NCI-H2107 treated with DMSO at 0.1 percent for 48 hours (cell line): ENCODE results near the gene SLC5A5.
"Not testable (repeated sequence)": the region's sequence is repeated elsewhere in the genome, so short reads cannot be mapped to it uniquely, and the experiment has no call there.

ENCODE experiments used
- DNase-seq: peaks from one replicate; lab custom pipeline; 2025; ENCODE audit not compliant: unreplicated experiment; lab: John Stamatoyannopoulos, UW

The SLC5A5 gene

DNA sequence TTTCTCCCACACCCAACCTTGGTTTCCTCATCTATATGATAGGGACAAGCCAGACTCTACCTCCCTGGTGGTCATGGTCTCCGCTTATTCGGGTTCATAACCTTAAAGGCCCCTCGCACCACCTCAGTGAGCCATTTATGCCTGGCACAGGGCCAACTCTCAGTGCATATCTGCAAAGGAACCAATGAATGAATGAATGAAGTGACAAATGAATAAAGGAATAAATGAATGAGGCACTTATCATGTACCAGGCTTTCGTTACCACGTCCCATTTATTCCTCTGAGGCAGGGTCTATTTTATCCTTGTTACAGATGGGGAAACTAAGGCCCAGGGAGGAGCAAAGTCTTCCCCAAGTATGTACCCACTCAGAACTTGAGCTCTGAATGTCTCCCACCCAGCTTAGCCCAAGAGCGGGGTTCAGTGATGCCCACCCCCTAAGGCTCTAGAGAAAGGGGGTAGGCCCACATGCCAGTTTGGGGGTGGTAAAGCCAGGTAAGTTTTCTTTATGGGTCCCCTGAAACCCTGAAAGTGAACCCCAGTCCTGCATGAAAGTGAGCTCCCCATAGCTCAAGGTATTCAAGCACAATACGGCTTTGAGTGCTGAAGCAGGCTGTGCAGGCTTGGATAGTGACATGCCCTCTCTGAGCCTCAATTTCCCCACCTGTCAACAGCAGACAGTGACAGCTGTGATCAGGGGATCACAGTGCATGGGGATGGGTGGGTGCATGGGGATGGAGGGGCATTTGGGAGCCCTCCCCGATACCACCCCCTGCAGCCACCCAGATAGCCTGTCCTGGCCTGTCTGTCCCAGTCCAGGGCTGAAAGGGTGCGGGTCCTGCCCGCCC, 490 bp upstream of the SLC5A5 start:
- DNase-seq = no peak

DNA sequence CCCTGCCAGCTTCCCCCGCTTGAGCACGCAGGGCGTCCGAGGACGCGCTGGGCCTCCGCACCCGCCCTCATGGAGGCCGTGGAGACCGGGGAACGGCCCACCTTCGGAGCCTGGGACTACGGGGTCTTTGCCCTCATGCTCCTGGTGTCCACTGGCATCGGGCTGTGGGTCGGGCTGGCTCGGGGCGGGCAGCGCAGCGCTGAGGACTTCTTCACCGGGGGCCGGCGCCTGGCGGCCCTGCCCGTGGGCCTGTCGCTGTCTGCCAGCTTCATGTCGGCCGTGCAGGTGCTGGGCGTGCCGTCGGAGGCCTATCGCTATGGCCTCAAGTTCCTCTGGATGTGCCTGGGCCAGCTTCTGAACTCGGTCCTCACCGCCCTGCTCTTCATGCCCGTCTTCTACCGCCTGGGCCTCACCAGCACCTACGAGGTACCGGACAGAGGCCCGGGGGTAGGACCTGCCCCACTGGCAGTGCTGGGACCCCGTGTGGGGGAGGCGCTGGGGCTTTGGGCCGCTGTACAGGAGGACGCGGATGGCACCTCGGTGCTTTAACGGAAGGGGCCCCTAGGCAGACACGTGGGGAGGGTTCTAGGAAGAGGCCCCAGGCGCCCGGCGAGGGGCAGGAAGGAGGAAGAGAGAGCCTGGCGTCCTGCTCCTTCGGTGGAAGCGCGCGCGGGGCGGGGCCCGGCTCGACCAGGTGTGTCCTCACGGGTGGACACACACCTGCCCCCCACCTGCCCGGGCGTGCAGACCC, 681 bp downstream of the SLC5A5 start:
- no peak for DNase-seq

DNA sequence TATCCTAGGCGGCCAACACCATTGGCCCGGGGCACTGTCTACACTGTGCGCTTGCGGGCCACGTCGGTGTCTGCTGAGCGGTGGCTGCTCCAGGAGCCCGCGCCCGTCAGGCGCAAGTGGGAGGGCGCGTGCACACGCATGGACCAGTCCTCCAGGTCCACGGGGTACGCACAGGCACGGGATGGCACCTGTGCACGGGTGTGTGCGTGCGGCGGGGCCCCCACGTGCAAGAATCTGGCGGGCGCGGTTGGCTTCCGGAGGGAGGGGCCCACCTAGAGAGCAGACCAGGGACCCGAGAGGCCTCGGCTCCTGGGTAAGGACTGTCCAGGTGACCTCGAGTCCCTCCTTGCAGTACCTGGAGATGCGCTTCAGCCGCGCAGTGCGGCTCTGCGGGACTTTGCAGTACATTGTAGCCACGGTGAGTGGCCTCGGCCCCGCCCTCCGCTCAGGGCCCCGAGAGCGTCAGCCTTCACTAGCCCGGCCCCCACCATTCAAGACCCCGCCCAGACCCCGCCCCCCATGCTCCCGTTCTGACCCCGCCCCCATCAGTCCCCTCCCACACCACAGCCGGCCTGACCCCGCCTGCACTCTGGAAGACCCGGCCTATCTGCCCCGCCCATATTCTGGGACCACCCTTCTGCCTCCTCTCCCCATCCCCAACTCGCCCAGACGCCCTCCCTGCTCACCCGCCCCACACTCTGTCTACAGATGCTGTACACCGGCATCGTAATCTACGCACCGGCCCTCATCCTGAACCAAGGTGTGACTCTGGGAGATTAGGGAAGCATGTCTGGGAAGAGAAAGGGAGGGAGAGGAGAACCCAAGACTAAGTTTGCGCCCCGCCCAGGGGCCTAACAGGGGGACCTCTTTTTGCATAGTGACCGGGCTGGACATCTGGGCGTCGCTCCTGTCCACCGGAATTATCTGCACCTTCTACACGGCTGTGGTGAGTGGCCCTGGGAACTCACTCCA, 2.3 kb downstream of the SLC5A5 start:
- DNase-seq = no peak

- DNase-seq = no peak
Measured at GRCh38 chr19:17874758-17875135, 3.0 kb downstream of the SLC5A5 start.

DNA sequence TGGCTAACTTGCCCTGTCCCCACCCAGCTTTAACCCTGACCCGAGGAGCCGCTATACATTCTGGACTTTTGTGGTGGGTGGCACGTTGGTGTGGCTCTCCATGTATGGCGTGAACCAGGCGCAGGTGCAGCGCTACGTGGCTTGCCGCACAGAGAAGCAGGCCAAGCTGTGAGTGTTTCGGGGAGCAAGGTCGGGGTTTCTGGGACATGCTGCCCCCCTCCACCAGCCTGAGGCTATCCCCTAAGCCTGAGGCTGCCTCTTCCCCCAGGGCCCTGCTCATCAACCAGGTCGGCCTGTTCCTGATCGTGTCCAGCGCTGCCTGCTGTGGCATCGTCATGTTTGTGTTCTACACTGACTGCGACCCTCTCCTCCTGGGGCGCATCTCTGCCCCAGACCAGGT, 6.0 kb downstream of the SLC5A5 start:
- no peak for DNase-seq

- DNase-seq = no peak
Measured at GRCh38 chr19:17879466-17879865, 7.7 kb downstream of the SLC5A5 start.

GRCh38 chr19:17881701-17882100, 10.0 kb downstream of the SLC5A5 start:
- DNase-seq = no peak

DNA sequence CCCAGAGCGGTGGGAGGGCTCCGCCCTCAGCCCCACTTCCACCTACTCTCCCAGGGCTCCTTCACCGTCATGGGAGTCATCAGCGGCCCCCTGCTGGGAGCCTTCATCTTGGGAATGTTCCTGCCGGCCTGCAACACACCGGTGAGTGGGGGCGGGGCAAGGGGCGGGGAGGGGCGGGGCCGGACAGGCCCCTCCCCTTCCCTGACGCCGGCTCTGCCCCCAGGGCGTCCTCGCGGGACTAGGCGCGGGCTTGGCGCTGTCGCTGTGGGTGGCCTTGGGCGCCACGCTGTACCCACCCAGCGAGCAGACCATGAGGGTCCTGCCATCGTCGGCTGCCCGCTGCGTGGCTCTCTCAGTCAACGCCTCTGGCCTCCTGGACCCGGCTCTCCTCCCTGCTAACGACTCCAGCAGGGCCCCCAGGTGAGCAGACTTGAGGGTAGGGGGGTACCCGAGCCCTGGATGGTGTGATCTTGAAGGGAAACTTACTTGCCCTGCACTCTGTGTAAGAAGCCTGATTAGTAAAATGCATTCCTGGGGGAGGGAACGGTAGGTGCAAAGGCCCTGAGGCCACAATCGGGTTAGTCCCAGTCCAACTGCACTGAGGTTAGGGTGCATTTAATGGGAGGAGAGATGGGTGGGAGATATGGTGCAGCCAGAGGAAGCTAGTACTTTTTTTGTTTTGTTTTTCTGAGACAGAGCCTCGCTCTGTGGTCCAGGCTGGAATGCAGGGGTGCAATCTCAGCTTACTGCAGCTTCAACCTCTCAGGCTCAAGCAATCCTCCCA, 12.1 kb downstream of the SLC5A5 start:
- no peak for DNase-seq

- no peak for DNase-seq
Measured at GRCh38 chr19:17886515-17886914, 14.8 kb downstream of the SLC5A5 start.

- DNase-seq = not testable (repeated sequence)
Measured at GRCh38 chr19:17887221-17887620, 15.5 kb downstream of the SLC5A5 start.

DNA sequence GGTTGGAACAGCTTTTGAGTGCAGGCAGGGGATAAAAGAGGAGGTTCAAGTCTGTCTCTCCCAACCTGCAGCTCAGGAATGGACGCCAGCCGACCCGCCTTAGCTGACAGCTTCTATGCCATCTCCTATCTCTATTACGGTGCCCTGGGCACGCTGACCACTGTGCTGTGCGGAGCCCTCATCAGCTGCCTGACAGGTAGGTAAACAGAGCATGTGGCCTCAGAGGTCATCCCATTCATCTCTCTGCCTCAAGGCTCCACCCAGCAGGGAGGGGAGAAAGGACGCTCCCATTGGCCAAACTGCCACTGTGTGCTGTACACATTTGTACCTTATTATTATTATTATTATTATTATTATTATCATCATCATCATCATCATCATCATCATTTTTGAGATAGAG, 16.5 kb downstream of the SLC5A5 start:
- DNase-seq = no peak

GRCh38 chr19:17889609-17890214, 18.0 kb downstream of the SLC5A5 start:
- DNase-seq = no peak

DNA sequence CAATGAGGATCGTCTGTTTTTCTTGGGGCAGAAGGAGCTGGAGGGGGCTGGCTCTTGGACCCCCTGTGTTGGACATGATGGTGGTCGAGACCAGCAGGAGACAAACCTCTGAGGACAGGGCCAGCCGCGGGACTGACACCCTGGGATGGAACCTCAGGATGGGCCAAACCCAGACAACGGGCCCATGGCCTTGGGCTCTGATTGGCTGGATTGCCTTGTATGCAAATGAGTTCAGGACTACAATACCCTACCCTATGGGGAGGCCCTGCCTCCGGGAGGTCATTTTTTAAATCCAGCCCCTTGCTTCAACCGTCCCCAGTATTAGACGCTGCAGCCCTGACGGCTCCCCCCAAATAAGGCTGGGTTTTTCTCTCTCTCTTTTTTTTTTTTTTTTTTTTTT, 22.0 kb downstream of the SLC5A5 start:
- no peak for DNase-seq

DNA sequence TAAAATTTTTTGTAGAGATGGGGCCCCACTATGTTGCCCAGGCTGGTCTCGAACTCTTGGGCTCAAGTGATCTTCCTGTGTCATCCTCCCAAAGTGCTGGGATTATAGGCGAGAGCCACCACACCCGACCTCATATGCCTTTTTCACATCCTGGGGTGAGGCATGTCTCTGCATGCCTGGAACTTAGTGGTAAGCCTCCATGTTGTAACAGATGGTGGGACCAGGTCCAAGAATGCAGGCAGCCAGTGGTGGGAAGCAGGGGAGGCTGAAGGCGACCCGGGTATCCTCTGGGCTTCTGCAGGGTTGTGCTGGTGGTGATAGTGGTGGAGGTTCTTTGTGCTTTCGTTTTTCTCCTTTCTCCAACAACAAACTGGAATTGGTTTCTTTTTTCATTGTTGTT, 31.0 kb downstream of the SLC5A5 start:
- no peak for DNase-seq

DNA sequence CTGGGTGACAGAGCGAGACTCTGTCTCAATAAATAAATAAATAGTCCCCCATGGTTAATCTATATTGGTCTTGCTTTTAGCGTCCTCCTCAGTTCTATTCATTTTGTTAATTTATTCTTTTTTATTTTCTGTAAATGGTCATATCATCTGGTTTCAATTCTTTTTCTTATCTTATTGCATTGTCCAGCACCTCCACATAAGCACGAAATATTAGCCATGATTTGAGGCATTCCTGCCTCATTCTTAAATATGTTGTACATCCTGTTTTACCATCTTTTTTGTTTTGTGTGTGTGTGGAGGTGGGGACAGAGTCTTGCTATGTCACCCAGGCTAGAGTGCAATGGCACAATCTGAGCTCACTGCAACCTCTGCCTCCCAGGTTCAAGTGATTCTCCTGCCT, 36.5 kb downstream of the SLC5A5 start:
- DNase-seq = no peak

GRCh38 chr19:17909003-17909732, 37.4 kb downstream of the SLC5A5 start:
- DNase-seq = no peak

GRCh38 chr19:17910791-17911360, 39.1 kb downstream of the SLC5A5 start:
- no peak for DNase-seq

DNA sequence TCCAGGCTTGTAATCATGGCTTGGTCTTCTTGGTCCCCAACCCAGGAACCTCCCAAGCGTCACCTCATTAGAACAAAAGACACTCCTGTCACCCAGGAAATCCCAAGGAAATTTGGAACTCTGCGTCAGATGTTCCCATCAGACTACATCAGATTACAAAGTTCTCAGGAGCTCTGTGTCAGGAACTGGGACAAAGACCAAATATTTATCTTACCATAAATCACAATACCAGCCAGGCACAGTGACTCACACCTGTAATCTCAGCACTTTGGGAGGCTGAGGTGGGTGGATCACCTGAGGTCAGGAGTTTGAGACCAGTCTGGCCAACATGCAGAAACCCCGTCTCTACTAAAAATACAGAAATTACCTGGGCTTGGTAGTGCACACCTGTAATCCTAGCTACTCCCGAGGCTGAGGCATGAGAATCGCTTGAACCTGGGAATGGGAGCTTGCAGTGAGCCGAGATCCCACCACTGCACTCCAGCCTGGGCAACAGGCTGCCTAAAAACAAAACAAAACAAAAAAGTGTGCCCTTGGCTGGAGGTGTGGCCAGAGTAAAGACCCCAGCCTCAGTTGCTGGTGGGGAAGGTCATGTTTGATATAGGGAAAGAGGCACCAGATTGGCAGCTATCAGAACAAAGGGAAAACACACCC, 44.3 kb downstream of the SLC5A5 start:
- no peak for DNase-seq

- not testable (repeated sequence) for DNase-seq
Measured at GRCh38 chr19:17918151-17918550, 46.4 kb downstream of the SLC5A5 start.
